ENCODE measurements around the gene STX8.

STX8 gene

GRCh38 chr17:9271989-9272388 is 303.6 kb downstream of the STX8 start:
- TF ChIP-seq, protein P1, sequence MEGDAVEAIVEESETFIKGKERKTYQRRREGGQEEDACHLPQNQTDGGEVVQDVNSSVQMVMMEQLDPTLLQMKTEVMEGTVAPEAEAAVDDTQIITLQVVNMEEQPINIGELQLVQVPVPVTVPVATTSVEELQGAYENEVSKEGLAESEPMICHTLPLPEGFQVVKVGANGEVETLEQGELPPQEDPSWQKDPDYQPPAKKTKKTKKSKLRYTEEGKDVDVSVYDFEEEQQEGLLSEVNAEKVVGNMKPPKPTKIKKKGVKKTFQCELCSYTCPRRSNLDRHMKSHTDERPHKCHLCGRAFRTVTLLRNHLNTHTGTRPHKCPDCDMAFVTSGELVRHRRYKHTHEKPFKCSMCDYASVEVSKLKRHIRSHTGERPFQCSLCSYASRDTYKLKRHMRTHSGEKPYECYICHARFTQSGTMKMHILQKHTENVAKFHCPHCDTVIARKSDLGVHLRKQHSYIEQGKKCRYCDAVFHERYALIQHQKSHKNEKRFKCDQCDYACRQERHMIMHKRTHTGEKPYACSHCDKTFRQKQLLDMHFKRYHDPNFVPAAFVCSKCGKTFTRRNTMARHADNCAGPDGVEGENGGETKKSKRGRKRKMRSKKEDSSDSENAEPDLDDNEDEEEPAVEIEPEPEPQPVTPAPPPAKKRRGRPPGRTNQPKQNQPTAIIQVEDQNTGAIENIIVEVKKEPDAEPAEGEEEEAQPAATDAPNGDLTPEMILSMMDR (conservative IDR thresholded peaks at IDR 0.05), result no peak
- no peak overlapping the region for H3K27ac ChIP-seq

- TF ChIP-seq, protein P1 (conservative IDR thresholded peaks at IDR 0.05), result no peak
- no peak overlapping the region for H3K27ac ChIP-seq
These were observed 304.7 kb downstream of the STX8 start for GRCh38 chr17:9270921-9271320.

- TF ChIP-seq, protein P1 (conservative IDR thresholded peaks at IDR 0.05), result no peak
- H3K27ac ChIP-seq, result no peak overlapping the region
These were observed 306.1 kb downstream of the STX8 start for GRCh38 chr17:9269350-9270035.

DNA sequence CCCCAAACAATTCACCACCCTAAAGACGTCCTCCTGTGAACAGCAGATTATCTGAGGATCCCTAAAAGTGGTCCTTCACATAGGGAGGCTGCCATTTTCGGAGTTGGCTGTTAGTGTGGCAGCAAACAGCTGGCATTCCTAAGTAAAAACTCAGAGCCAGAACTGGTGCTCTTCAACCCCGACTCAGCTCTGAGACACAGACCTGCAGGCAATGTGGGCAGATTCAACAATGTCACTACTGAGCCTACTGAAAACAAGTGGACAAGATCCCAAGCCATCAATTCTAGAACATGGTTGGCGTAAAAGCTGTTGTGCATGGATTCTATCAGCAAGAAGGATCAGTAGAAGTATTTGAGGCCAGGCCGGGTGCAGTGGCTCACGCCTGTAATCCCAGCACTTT is 307.1 kb downstream of the STX8 start:
- TF ChIP-seq, protein P1 (conservative IDR thresholded peaks at IDR 0.05), result no peak
- H3K27ac ChIP-seq, result no peak overlapping the region

- H3K27ac ChIP-seq, result no peak overlapping the region
- TF ChIP-seq, protein P1 (conservative IDR thresholded peaks at IDR 0.05), result no peak
These were observed 308.9 kb downstream of the STX8 start for GRCh38 chr17:9266697-9267117.

GRCh38 chr17:9266031-9266680 is 309.5 kb downstream of the STX8 start:
- TF ChIP-seq, protein P1 (conservative IDR thresholded peaks at IDR 0.05), result no peak
- H3K27ac ChIP-seq, result no peak overlapping the region

- TF ChIP-seq, protein P1 (conservative IDR thresholded peaks at IDR 0.05), result no peak
- no peak overlapping the region for H3K27ac ChIP-seq
These were observed 314.3 kb downstream of the STX8 start for GRCh38 chr17:9261081-9262012.

All from VCaP (cell line).